Measurements from ENCODE around the gene ZBTB9. TPM values are rescaled to one million over a fixed set of nuclear protein-coding genes. Genes with fewer than 3 reads are reported as not detected.

Gene ZBTB9
- total RNA-seq, 4 donors from 2014 or later = under 0.01 to 12.0 (median 4.7) TPM

- H3K36me3 ChIP-seq = no peaks in the 10 kb centered on the region
- no peaks in the 10 kb centered on the region for H3K4me1 ChIP-seq
- no peaks in the 10 kb centered on the region for H3K9me3 ChIP-seq
- no peak overlapping the region for H3K27ac ChIP-seq
- no peak for DNase-seq
- TF ChIP-seq, protein P1, sequence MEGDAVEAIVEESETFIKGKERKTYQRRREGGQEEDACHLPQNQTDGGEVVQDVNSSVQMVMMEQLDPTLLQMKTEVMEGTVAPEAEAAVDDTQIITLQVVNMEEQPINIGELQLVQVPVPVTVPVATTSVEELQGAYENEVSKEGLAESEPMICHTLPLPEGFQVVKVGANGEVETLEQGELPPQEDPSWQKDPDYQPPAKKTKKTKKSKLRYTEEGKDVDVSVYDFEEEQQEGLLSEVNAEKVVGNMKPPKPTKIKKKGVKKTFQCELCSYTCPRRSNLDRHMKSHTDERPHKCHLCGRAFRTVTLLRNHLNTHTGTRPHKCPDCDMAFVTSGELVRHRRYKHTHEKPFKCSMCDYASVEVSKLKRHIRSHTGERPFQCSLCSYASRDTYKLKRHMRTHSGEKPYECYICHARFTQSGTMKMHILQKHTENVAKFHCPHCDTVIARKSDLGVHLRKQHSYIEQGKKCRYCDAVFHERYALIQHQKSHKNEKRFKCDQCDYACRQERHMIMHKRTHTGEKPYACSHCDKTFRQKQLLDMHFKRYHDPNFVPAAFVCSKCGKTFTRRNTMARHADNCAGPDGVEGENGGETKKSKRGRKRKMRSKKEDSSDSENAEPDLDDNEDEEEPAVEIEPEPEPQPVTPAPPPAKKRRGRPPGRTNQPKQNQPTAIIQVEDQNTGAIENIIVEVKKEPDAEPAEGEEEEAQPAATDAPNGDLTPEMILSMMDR (IDR thresholded peaks at IDR 0.05) = no peak
- TF ChIP-seq POLR2A (IDR thresholded peaks at IDR 0.05) = no peak
- no peaks in the 10 kb centered on the region for H3K27me3 ChIP-seq
- intact Hi-C loops (cut with DNase I; ENCODE audit: low total_unique reads) = no loop called here
- H3K4me3 ChIP-seq = no peak overlapping the region
These were observed 48.1 kb downstream of the ZBTB9 start for GRCh38 chr6:33502486-33502885.

GRCh38 chr6:33504486-33504885 lies 50.1 kb downstream of the ZBTB9 start:
- DNase-seq = no peak
- Histone ChIP-seq H3K4me3 (no peak overlapping the region), H3K4me1 (no peaks in the 10 kb centered on the region), H3K36me3 (no peaks in the 10 kb centered on the region), H3K27ac (no peak overlapping the region), H3K27me3 (no peaks in the 10 kb centered on the region), H3K9me3 (no peaks in the 10 kb centered on the region)
- TF ChIP-seq, protein P1 (IDR thresholded peaks at IDR 0.05) = no peak
- no peak for TF ChIP-seq POLR2A (IDR thresholded peaks at IDR 0.05)
- intact Hi-C loops (cut with DNase I; ENCODE audit: low total_unique reads) = no loop called here

DNA sequence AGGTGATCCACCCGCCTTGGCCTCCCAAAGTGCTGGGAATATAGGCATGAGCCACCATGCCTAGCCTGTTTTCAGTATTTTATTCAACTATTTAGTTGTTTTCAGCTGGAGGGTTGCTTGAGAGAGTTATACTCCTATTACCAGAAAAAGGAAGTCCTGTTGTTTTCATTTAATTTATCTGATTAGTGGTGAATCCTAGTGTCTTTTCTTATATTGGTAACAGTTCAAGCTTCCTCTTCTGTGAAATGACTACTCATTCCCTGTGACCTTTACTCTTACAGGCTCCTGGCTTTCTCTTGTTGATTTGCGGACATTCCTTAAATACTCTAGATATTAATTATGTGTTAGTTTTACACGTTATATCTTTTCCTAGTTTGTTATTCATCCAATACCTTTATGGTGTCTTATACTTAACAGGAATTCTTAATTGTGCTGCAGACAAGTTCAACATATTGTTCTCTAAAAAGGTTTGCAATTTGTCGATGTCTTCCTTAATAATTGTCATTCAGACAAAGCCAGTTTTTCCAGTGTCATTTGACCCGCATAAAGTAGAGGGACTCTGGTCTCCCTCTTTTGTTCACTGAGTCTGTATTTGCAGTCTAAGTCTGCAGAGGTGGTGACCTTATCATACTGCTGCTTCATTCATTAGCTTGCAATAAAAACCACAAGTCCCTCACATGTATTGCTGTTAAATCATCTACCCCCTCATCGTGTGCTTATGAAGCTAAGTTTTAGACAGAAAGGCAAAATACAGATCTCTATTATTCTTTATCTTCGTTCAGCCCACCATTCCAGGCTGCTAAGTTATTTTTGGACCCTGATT lies 51.4 kb downstream of the ZBTB9 start:
- H3K36me3 ChIP-seq = no peaks in the 10 kb centered on the region
- no peak for TF ChIP-seq POLR2A (IDR thresholded peaks at IDR 0.05)
- TF ChIP-seq, protein P1 (IDR thresholded peaks at IDR 0.05) = no peak
- H3K4me1 ChIP-seq = no peaks in the 10 kb centered on the region
- no peaks in the 10 kb centered on the region for H3K27me3 ChIP-seq
- no peak for DNase-seq
- no peak overlapping the region for H3K27ac ChIP-seq
- H3K4me3 ChIP-seq = no peak overlapping the region
- H3K9me3 ChIP-seq = no peaks in the 10 kb centered on the region
- intact Hi-C loops (cut with DNase I; ENCODE audit: low total_unique reads) = no loop called here

Small RNA genes within 50 kb of the gene (microRNA-seq; reads per million reads assigned to microRNA genes)
- gene MIR5004 (ENCODE audit: borderline microRNAs expressed, borderline replicate concordance) = not detected

Small RNA genes within 50 kb of the gene (small RNA-seq; reads per million reads assigned to genes)
- gene ZBTB9 = not detected

Other genes with a start within 250 kb of the ZBTB9 start
- 10 to 100 TPM in 1 of 4 donors, 1 to 10 TPM in 2, not detected in 1; 2.6 to 11.3 (median 5.8) TPM for gene HSD17B8, start 249.9 kb upstream of the ZBTB9 start, total RNA-seq
- gene RING1, start 246.1 kb upstream of the ZBTB9 start, total RNA-seq = 10 to 100 TPM in 3 of 4 donors, 1 to 10 TPM in 1; 1.8 to 66.9 (median 30.1) TPM
- gene VPS52, start 182.7 kb upstream of the ZBTB9 start, total RNA-seq = 10 to 100 TPM; 12.8 to 58.4 (median 37.5) TPM
- gene RPS18, start 182.5 kb upstream of the ZBTB9 start, total RNA-seq = 1,000 to 10,000 TPM; 2,386 to 5,510 (median 4,061) TPM
- gene B3GALT4, start 177.5 kb upstream of the ZBTB9 start, total RNA-seq = 10 to 100 TPM in 3 of 4 donors, 1 to 10 TPM in 1; 5.5 to 15.9 (median 14.3) TPM
- 10 to 100 TPM; 17.9 to 60.3 (median 31.7) TPM for gene WDR46, start 165.3 kb upstream of the ZBTB9 start, total RNA-seq
- gene PFDN6, start 165.0 kb upstream of the ZBTB9 start, total RNA-seq = 10 to 100 TPM; 13.6 to 33.5 (median 21.6) TPM
- gene RGL2, start 155.6 kb upstream of the ZBTB9 start, total RNA-seq = 100 to 1,000 TPM in 1 of 4 donors, 10 to 100 TPM in 3; 34.4 to 118 (median 36.0) TPM
- 10 to 100 TPM; 17.6 to 83.9 (median 41.4) TPM for gene TAPBP, start 140.5 kb upstream of the ZBTB9 start, total RNA-seq
- gene ZBTB22, start 136.8 kb upstream of the ZBTB9 start, total RNA-seq = 10 to 100 TPM in 2 of 4 donors, 1 to 10 TPM in 2; 3.8 to 31.3 (median 16.0) TPM
- gene DAXX, start 131.6 kb upstream of the ZBTB9 start, total RNA-seq = 100 to 1,000 TPM in 1 of 4 donors, 10 to 100 TPM in 3; 18.2 to 120 (median 32.3) TPM
- 10 to 100 TPM in 1 of 4 donors, 1 to 10 TPM in 1, not detected in 2; 1.8 to 20.0 TPM for gene KIFC1, start 62.8 kb upstream of the ZBTB9 start, total RNA-seq
- 100 to 1,000 TPM in 1 of 4 donors, 10 to 100 TPM in 3; 10.5 to 147 (median 35.3) TPM for gene PHF1, start 43.6 kb upstream of the ZBTB9 start, total RNA-seq
- 100 to 1,000 TPM in 1 of 4 donors, 10 to 100 TPM in 3; 10.8 to 135 (median 72.7) TPM for gene CUTA, start 36.5 kb upstream of the ZBTB9 start, total RNA-seq
- gene SYNGAP1, start 34.5 kb upstream of the ZBTB9 start, total RNA-seq = 10 to 100 TPM; 11.5 to 67.6 (median 14.4) TPM
- gene BAK1, start 125.7 kb downstream of the ZBTB9 start, total RNA-seq = 10 to 100 TPM in 2 of 4 donors, 1 to 10 TPM in 1, under 1 TPM in 1; 0.88 to 15.3 (median 6.1) TPM
- 10 to 100 TPM; 11.2 to 27.6 (median 16.1) TPM for gene ITPR3, start 166.7 kb downstream of the ZBTB9 start, total RNA-seq

Measured in uterus (tissue), 4 donors.